Bone marrow (tissue), 2 donors: ENCODE measurements around the gene STK32B.
"Not testable (repeated sequence)": the region's sequence is repeated elsewhere in the genome, so short reads cannot be mapped to it uniquely, and the experiment has no call there.

Experiments
- DNase-seq, 2 donors: peaks; one replicate each; lab custom pipeline; 2025; lab: John Stamatoyannopoulos, UW

STK32B gene

DNA sequence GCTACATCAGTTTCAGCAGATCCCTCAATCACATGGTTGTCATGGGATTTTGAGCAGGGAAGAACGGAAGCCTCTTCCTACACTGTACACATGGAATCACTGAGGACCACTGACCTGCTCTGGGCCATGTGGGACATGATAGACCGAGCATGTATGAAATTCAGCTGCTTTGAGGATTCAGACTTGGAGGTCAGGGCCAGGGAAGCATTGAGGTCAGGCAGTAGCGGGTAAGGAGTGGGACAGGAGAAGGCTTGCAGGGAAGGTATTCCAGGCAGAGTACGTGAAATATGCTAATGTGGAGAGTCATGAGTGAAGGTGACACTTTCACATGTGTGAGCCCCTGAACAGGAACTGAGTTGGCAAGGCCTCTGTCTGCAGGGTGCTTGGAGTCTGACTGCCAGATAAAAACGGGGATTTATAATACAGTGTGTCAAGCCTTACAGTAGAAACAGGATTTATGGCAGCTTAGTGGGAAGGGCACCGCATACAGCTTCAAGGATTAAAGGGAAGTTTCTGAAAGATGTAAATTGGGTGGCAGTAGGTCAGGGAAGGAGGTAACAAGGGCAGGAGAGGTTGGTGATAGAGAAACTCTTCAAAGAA lies 111.7 kb downstream of the STK32B start:
- DNase-seq = no peak

- no peak for DNase-seq
These were observed 113.1 kb downstream of the STK32B start for GRCh38 chr4:5164221-5164912.

- DNase-seq = no peak
These were observed 114.4 kb downstream of the STK32B start for GRCh38 chr4:5165420-5166369.

DNA sequence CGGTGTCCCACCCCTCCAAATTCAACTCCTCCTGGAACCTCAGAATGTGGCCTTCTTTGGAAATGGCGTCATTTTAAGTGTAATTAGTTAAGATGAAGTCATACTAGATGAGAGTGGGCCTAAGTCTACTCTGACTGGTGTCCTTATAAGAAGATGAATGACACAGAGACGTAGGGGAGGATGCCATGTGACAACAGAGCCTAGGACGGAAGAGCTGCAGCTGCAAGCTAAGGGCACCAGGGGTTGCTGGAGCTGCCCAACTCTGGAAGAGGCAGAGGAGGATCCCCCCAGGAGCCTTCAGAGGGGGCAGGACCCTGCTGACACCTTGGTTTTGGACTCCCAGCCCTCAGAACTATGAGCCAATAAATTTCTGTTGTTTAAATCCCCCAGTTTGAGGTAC lies 115.1 kb downstream of the STK32B start:
- DNase-seq = no peak

DNA sequence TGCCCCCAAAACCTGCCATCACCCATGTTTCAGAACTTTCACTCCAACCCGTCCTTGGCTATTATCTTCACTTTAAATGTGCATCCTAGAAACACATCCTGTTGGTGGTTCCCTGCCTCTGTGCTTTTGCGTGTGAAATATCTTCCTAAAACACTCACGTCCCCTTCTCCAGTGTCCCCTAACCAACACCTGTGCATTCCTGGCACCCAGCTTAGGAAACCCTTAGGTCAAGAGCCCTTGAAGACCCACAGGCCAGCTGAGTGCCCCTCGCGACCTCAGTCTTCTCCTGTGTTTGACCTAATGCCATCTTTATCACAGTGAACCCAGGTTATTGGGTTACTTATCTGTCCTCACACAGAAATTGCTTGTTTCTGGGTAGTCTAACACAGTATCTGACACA lies 117.6 kb downstream of the STK32B start:
- no peak for DNase-seq

GRCh38 chr4:5175836-5176235 lies 124.6 kb downstream of the STK32B start:
- not testable (repeated sequence) for DNase-seq

DNA sequence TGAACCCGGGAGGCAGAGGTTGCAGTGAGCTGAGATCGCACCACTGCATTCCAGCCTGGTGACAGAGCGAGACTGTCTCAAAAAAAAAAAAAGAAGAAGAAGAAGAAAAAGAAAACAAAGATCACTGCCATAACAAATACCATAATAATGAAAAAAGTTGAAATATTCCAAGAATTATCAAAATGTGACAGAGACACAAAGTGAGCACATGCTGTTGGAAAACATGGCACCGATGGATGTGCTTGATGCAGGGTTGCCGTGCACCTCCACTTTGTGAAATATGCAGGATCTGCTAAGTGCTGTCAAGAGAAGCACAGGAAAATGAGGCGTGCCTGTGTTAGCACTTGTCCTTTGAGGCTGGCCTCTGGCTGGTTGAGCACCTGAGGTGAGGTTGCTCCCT lies 133.3 kb downstream of the STK32B start:
- no peak for DNase-seq

DNA sequence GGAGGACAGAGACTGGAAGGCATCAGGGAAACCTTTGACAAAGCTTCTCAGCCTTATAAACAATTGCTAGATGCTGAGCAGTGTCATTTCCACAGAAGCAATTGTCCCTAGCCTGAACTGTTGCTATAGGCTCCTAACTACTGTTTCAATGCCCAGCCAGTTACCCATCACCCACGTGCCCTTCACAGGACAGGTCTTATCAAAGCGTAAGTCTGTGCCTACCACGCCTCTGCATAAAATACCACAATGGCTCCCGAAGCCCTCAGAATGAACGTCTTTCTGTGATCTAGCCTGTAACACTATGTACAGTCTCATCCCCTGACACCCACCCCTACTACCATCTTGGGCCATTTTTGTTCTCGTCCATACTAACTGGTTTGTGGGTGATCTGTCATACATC lies 134.3 kb downstream of the STK32B start:
- DNase-seq = no peak

- no peak for DNase-seq
These were observed 135.2 kb downstream of the STK32B start for GRCh38 chr4:5186271-5187064.

- no peak for DNase-seq
These were observed 136.8 kb downstream of the STK32B start for GRCh38 chr4:5188130-5188529.

GRCh38 chr4:5191831-5192230 lies 140.6 kb downstream of the STK32B start:
- DNase-seq = no peak

- no peak for DNase-seq
These were observed 141.0 kb downstream of the STK32B start for GRCh38 chr4:5192271-5192670.

DNA sequence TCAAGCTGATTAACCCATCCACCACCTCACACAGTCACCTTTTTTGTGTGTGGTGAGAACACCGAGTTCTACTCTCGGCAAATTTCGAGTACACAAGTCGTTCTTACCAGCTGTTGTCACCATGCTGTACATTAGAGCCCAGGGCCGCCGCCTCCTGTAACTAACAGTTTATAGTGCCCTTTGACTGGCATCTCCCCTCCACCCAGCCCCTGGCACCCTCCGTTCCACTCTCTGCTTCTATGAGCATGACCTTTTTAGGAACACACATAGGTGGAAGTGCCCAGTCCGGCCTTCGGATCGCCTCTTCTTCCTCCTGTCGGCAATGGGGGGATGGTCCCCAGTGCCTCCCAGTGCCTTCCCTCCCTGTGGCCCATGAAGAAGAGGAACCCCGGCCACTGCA lies 141.4 kb downstream of the STK32B start:
- no peak for DNase-seq

DNA sequence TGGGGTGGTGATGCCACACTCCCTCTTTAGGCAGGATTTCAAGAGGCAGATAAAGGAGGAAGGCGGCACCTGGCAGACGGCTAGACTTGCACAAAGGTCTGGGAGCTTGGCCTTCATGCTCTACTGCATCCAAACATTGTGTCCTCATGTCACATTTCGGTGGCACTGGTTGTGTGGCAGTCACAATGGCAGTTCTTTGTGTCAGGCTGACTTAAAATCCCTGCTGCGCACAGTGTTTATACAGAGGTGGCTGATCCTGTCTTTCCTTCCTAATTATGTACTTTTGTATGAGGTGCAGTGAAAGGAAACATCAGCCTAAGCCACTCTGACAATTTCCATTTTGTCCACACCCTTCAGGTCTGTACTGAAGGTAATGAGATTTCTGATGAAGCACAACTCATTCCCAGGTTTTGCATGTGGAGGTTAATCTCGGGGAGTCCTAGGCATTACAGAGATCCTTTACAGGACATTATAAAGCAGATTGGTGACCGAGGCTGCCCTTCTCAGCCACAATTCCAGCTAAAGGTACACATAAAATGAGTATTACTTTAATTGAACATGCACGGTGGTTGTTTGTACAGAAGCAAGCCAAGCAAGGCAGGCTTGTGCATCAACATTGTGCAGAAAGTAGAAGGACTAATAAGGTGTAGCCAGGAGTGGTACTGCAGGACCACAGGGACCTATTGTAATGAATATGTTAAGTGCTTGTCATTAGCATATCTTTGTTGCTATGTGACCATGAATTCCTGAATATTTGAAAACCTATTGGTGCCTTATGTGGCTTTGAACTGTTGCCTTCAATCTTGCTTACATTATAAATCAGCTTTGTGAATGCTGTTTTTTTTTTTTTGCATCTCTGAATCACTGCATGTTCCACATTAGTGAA lies 147.6 kb downstream of the STK32B start:
- DNase-seq = no peak

GRCh38 chr4:5199912-5200311 lies 148.6 kb downstream of the STK32B start:
- no peak for DNase-seq

GRCh38 chr4:5200513-5200912 lies 149.2 kb downstream of the STK32B start:
- no peak for DNase-seq

DNA sequence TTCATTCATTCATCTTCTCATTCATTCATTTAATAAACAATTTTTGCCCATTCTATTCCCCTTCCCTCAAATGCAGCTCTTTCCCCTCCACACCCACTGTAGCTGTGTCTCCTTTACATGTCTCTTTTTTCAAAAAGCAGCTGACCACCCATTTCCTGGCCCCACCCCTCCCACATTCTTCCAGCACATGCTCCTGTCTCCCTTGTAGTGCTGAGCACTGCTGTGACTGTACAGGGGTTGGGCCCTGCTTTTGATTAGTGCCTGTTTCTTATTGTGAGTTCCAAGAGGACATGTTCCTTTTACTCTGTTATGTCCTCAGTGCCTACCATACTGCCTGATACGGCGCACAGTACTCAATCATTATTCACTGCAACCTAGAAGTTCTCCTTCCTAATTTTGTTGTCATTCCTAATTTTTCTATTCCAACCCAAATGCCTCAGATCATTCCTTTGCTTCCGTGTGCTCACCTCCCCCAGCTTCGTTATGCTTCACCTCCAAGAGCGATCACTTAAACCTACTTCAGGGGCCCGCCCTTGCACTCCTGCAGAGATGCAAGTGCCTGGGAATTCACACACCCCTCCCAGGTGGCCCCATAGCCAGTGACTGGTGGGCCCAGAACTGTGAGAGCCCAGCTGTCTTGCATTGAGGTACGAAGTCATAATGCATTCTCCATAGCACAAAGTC lies 152.2 kb downstream of the STK32B start:
- DNase-seq = no peak

GRCh38 chr4:5203993-5204310 lies 152.7 kb downstream of the STK32B start:
- DNase-seq = no peak

DNA sequence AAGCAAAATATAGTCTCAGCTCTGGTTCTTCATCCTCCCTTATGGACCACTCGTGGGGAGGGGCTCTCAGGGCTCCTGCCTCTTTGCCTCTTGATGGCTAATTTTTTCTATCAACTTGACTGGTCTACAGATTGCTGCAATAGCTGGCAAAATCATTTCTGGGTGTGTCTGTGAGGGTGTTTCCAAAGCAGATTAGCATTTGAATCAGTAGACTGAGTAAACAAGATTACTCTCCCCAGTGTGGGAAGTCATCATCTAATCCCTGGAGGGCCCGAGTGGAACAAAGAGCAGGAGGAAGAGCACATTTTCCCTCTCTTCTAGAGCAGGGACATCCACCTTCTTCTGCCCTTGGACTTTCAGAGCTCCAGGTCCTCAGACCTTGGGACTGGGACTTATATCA lies 153.5 kb downstream of the STK32B start:
- DNase-seq = no peak

- no peak for DNase-seq
These were observed 154.9 kb downstream of the STK32B start for GRCh38 chr4:5206016-5206790.
